Subcutaneous preadipocyte (primary cell): ENCODE data around the gene LONP2. TPM values are rescaled to one million over a fixed set of nuclear protein-coding genes. Genes with fewer than 3 reads are reported as not detected.

Experiments
- total RNA-seq: library from RNA; depleted of rRNA; stranded (reverse); fragments of >200 nt; gene quantifications from 2 replicates; pipeline ENCODE4 v1.2.3, GENCODE V29; 2012

Gene LONP2
- 48.5 and 55.9 TPM in 2 replicates for total RNA-seq

GRCh38 chr16:48244080-48244862 lies at the start of gene LONP2:
LONP2 (plus strand) TSS chr16:48244300; CDS start chr16:48244389, 89 bp downstream.

GRCh38 chr16:48247311-48247710 lies 3.2 kb downstream of the LONP2 start, which contains the start of gene ABCC11:
ABCC11 (minus strand) TSS chr16:48247539; CDS start chr16:48231921, 15,618 bp downstream.

GRCh38 chr16:48385253-48386150 lies 141.4 kb downstream of the LONP2 start, which contains the start of gene SIAH1:
SIAH1 (minus strand) TSS chr16:48385413; CDS start chr16:48362428, 22,985 bp downstream.

Other genes starting within 250 kb of the LONP2 start
- under 0.01 TPM in 2 replicates for gene ABCC12, start 88.3 kb upstream of the LONP2 start, total RNA-seq
- under 0.01 and 0.39 TPM in 2 replicates for gene ABCC11, start 3.2 kb downstream of the LONP2 start, total RNA-seq
- 18.2 and 24.6 TPM in 2 replicates for gene SIAH1, start 141.1 kb downstream of the LONP2 start, total RNA-seq